ENCODE results near the gene NIPBL. TPM values are rescaled to one million over a fixed set of nuclear protein-coding genes. Genes with fewer than 3 reads are reported as not detected.

NIPBL gene
- total RNA-seq, 1 experiment from 2014 or later = 69.5 TPM

DNA sequence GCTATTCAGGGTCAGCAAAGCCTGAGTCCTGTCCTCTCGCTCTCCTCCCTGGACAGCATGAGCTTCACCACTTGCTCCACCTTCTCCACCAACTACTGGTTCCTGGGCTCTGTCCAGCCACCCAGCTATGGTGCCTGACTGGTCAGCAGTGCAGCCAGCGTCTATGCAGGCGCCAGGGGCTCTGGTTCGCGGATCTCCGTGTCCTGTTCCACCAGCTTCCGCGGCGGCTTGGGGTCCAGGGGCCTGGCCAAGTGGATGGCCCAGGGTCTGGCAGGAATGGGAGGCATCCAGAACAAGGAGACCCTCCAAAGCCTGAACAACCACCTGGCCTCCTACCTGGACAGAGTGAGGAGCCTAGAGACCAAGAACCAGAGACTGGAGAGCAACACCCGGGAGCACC lies 8.6 kb downstream of the NIPBL start:
- no TSS peak for BruUV-seq (replicated peaks)

DNA sequence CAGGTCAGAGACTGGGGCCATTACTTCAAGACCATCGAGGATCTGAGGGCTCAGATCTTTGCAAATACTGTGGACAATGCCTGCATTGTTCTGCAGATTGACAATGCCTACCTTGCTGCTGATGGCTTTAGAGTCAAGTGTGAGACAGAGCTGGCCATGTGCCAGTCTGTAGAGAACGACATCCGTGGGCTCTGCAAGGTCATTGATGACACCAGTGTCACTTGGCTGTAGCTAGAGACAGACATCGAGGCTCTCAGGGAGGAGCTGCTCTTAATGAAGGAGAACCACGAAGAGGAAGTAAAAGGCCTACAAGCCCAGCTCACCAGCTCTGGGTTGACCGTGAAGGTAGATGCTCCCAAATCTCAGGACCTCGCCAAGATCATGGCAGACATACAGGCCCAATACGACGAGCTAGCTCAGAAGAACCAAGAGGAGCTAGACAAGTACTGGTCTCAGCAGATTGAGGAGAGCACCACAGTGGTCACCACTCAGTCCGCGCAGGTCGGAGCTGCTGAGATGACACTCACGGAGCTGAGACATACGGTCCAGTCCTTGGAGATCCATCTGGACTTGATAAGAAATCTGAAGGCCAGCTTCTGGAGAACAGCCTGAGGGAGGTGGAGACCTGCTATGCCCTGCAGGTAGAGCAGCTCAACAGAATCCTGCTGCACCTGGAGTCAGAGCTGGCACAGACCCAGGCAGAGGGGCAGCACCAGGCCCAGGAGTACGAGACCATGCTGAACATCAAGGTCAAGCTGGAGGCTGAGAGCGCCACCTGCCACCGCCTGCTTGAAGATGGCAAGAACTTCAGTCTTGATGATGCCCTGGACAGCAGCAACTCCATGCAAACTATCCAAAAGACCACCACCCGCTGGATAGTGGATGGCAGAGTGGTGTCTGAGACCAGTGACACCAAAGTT lies 9.3 kb downstream of the NIPBL start:
- POLR2A ChIA-PET (ENCODE audit: low non-redundant PET) = no interaction called here
- intact Hi-C loops (cut with micrococcal nuclease; ENCODE audit: unreplicated experiment) = no loop called here
- no peak overlapping the region for H3K4me3 ChIP-seq (ENCODE audit: low read depth, low read length, poor library complexity, severe bottlenecking)
- no peak overlapping the region for H3K27ac ChIP-seq (ENCODE audit: low read depth, low read length, poor library complexity, severe bottlenecking)
- no peak for TF ChIP-seq EZH2 (IDR thresholded peaks at IDR 0.05; ENCODE audit: borderline replicate concordance, low read depth, low read length, poor library complexity, severe bottlenecking)
- TF ChIP-seq, protein P1, sequence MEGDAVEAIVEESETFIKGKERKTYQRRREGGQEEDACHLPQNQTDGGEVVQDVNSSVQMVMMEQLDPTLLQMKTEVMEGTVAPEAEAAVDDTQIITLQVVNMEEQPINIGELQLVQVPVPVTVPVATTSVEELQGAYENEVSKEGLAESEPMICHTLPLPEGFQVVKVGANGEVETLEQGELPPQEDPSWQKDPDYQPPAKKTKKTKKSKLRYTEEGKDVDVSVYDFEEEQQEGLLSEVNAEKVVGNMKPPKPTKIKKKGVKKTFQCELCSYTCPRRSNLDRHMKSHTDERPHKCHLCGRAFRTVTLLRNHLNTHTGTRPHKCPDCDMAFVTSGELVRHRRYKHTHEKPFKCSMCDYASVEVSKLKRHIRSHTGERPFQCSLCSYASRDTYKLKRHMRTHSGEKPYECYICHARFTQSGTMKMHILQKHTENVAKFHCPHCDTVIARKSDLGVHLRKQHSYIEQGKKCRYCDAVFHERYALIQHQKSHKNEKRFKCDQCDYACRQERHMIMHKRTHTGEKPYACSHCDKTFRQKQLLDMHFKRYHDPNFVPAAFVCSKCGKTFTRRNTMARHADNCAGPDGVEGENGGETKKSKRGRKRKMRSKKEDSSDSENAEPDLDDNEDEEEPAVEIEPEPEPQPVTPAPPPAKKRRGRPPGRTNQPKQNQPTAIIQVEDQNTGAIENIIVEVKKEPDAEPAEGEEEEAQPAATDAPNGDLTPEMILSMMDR (conservative IDR thresholded peaks at IDR 0.05; ENCODE audit: low read depth, low read length) = no peak
- H3K9me3 ChIP-seq (ENCODE audit: low read depth, low read length, poor library complexity, severe bottlenecking) = no peaks in the 10 kb centered on the region
- DNase-seq (ENCODE audit: low spot score) = no peak
- H3K27me3 ChIP-seq (replicated peaks; ENCODE audit: insufficient read depth, low read depth, low read length, poor library complexity) = no peaks in the 10 kb centered on the region
- no TSS peak for BruUV-seq (replicated peaks)
- H3K4me1 ChIP-seq (ENCODE audit: insufficient read depth, low read length, poor library complexity, severe bottlenecking) = peaks cover 5% of the 10 kb centered on the region
- CTCF ChIA-PET = no interaction called here
- H3K36me3 ChIP-seq (ENCODE audit: insufficient read depth, low read length, poor library complexity, severe bottlenecking) = peaks cover 3% of the 10 kb centered on the region

More for the DNA sequence above, 8.6 kb downstream of the NIPBL start:
- Histone ChIP-seq H3K4me1 (ENCODE audit: insufficient read depth, low read length, poor library complexity, severe bottlenecking) (peaks cover 11% of the 10 kb centered on the region), H3K4me3 (ENCODE audit: low read depth, low read length, poor library complexity, severe bottlenecking) (no peak overlapping the region), H3K27ac (ENCODE audit: low read depth, low read length, poor library complexity, severe bottlenecking) (no peak overlapping the region), H3K9me3 (ENCODE audit: low read depth, low read length, poor library complexity, severe bottlenecking) (no peaks in the 10 kb centered on the region), H3K36me3 (ENCODE audit: insufficient read depth, low read length, poor library complexity, severe bottlenecking) (peaks cover 3% of the 10 kb centered on the region), H3K27me3 (replicated peaks; ENCODE audit: insufficient read depth, low read depth, low read length, poor library complexity) (no peaks in the 10 kb centered on the region)
- TF ChIP-seq, protein P1 (conservative IDR thresholded peaks at IDR 0.05; ENCODE audit: low read depth, low read length) = no peak
- no peak for TF ChIP-seq EZH2 (IDR thresholded peaks at IDR 0.05; ENCODE audit: borderline replicate concordance, low read depth, low read length, poor library complexity, severe bottlenecking)
- POLR2A ChIA-PET (ENCODE audit: low non-redundant PET) = no interaction called here
- CTCF ChIA-PET = no interaction called here
- DNase-seq (ENCODE audit: low spot score) = no peak
- intact Hi-C loops (cut with micrococcal nuclease; ENCODE audit: unreplicated experiment) = no loop called here

DNA sequence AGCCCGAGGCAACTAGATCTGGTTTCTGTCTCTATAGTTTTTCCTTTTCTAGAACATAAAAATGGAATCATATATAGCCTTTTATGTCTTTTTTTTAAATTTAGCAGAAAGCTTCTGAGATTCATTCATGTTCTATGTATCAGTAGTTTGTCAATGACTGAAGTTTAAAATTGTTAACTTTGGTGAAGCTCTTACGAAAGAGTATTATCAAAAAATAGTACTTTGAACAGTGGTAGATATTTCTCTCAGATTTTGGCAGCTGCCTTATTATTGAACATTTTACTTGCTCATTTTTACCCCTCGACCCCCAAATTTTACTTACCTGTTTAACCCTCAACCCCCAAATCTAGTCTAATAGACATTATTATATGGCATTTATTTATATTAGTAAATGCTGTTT lies 10.2 kb downstream of the NIPBL start:
- TF ChIP-seq EZH2 (IDR thresholded peaks at IDR 0.05; ENCODE audit: borderline replicate concordance, low read depth, low read length, poor library complexity, severe bottlenecking) = no peak
- TF ChIP-seq, protein P1 (conservative IDR thresholded peaks at IDR 0.05; ENCODE audit: low read depth, low read length) = no peak
- intact Hi-C loops (cut with micrococcal nuclease; ENCODE audit: unreplicated experiment) = no loop called here
- Histone ChIP-seq H3K27me3 (replicated peaks; ENCODE audit: insufficient read depth, low read depth, low read length, poor library complexity) (no peaks in the 10 kb centered on the region), H3K36me3 (ENCODE audit: insufficient read depth, low read length, poor library complexity, severe bottlenecking) (peaks cover 7% of the 10 kb centered on the region), H3K27ac (ENCODE audit: low read depth, low read length, poor library complexity, severe bottlenecking) (no peak overlapping the region), H3K4me3 (ENCODE audit: low read depth, low read length, poor library complexity, severe bottlenecking) (no peak overlapping the region), H3K9me3 (ENCODE audit: low read depth, low read length, poor library complexity, severe bottlenecking) (no peaks in the 10 kb centered on the region), H3K4me1 (ENCODE audit: insufficient read depth, low read length, poor library complexity, severe bottlenecking) (no peaks in the 10 kb centered on the region)
- POLR2A ChIA-PET (ENCODE audit: low non-redundant PET) = no interaction called here
- CTCF ChIA-PET = no interaction called here
- no peak for DNase-seq (ENCODE audit: low spot score)
- BruUV-seq (replicated peaks) = no TSS peak
